K562 (cell line): ENCODE measurements around the gene FBL. TPM values are rescaled to one million over a fixed set of nuclear protein-coding genes. Genes with fewer than 3 reads are reported as not detected.

ENCODE experiments used
- BDP1 ChIP-seq: IDR thresholded peaks from 3 replicates; pipeline ENCODE4 v1.6.1; 2011; ENCODE audit not compliant: insufficient read length, insufficient read depth
- CBFB ChIP-seq: sonication (generic); formaldehyde crosslinking; IDR thresholded peaks from 2 replicates; pipeline ENCODE4 v1.4.0; 2020; ENCODE audit warnings: mild to moderate bottlenecking, missing genetic modification reagents
- CC2D1A ChIP-seq: fragments of 450-650 bp; IDR thresholded peaks from 2 replicates; pipeline ENCODE4 v1.6.1; 2017; ENCODE audit warnings: mild to moderate bottlenecking
- CEBPB ChIP-seq: fragments of 450-650 bp; IDR thresholded peaks from 2 replicates; pipeline ENCODE4 v1.6.1; 2016; ENCODE audit warnings: missing genetic modification characterization, missing compliant biosample characterization
- ESRRA ChIP-seq: fragments of 450-650 bp; IDR thresholded peaks from 2 replicates; pipeline ENCODE4 v1.6.1; 2014; ENCODE audit warnings: low read depth, mild to moderate bottlenecking, moderate library complexity, borderline replicate concordance
- FOXJ2 ChIP-seq: fragments of 200-800 bp; sonication (Bioruptor generic); IDR thresholded peaks from 2 replicates; pipeline ENCODE4 v1.6.1; 2016; ENCODE audit warnings: missing genetic modification characterization, missing compliant biosample characterization
- GABPB2 ChIP-seq: fragments of 250-450 bp; sonication (Bioruptor Pico); conservative IDR thresholded peaks from 2 replicates; pipeline ENCODE4 v1.5.1; 2021; ENCODE audit warnings: mild to moderate bottlenecking
- HDAC1 ChIP-seq, 2 experiments: fragments of 450-650 bp; IDR thresholded peaks; 2 replicates each; pipeline ENCODE4 v1.6.1; 2016 to 2017; ENCODE audit warnings: inconsistent platforms in 1 of 2, mild to moderate bottlenecking in 1 of 2, moderate library complexity in 1 of 2
- MAZ ChIP-seq, 2 experiments: fragments of 450-650 bp in 1 of 2; sonication (generic) in 1 of 2; formaldehyde crosslinking; IDR thresholded peaks in 1 of 2; conservative IDR thresholded peaks in 1 of 2; 2 replicates each; pipeline versions ENCODE4 v1.4.0 to v1.5.0; 2020; ENCODE audit warnings: mild to moderate bottlenecking in 1 of 2, missing genetic modification reagents in 1 of 2
- MCM3 ChIP-seq: fragments of 450-650 bp; IDR thresholded peaks from 2 replicates; pipeline ENCODE4 v1.6.1; 2016
- NFIC ChIP-seq: fragments of 450-650 bp; IDR thresholded peaks from 2 replicates; pipeline ENCODE4 v1.6.1; 2017; ENCODE audit warnings: mild to moderate bottlenecking, inconsistent platforms
- RB1 ChIP-seq: fragments of 450-650 bp; IDR thresholded peaks from 2 replicates; pipeline ENCODE4 v1.6.1; 2017; ENCODE audit warnings: low read depth, mild to moderate bottlenecking
- RCOR1 ChIP-seq, 2 experiments: IDR thresholded peaks; 2 replicates each; pipeline ENCODE4 v1.6.1; 2012; ENCODE audit warnings: low read depth in 2 of 2, low read length in 2 of 2, borderline replicate concordance in 1 of 2, improper control_type of control experiment in 1 of 2
- SMC3 ChIP-seq: conservative IDR thresholded peaks from 2 replicates; pipeline ENCODE4 v1.6.1; 2011; ENCODE audit warnings: low read depth, low read length, improper control_type of control experiment; ENCODE audit not compliant: insufficient read depth
- TAF9B ChIP-seq: fragments of 450-650 bp; IDR thresholded peaks from 2 replicates; pipeline ENCODE4 v1.6.1; 2018; ENCODE audit warnings: mild to moderate bottlenecking; ENCODE audit not compliant: partially characterized antibody
- polyA plus RNA-seq, 8 experiments: library from polyadenylated mRNA; depleted of rRNA in 4 of 8; stranded (reverse) in 5 of 8; unstranded in 3 of 8; fragments of >200 nt; fragmentation: Nextera tagmentation in 2 of 8; fragmentation: Illumina TruSeq in 1 of 8; extraction: Ambion mirVana in 2 of 8; extraction: Trizol in 1 of 8; gene quantifications; 2 replicates each; pipeline versions ENCODE4 v1.2.1 to v1.2.3, GENCODE V29; 2011 to 2014; ENCODE audit warnings: inconsistent platforms in 1 of 8, missing spikeins in 1 of 8
- total RNA-seq, 7 experiments: library from RNA; depleted of rRNA in 6 of 7; stranded (reverse); fragments of >200 nt in 6 of 7; fragmentation: Illumina TruSeq in 2 of 7; extraction: Trizol in 2 of 7; gene quantifications; 2 replicates each; pipeline versions ENCODE4 v1.2.1 to v1.2.3, GENCODE V29; 2011 to 2021; ENCODE audit warnings: low replicate concordance in 1 of 7
- TF ChIP-seq, protein P1 (sequence below): fragments of 450-650 bp; IDR thresholded peaks from 2 replicates; pipeline ENCODE4 v1.6.1; 2018; ENCODE audit not compliant: partially characterized antibody
- TF ChIP-seq, protein P2 (sequence below), 2 experiments: IDR thresholded peaks in 1 of 2; conservative IDR thresholded peaks in 1 of 2; 2 replicates each; pipeline ENCODE4 v1.6.1; 2016; ENCODE audit warnings: low read depth in 2 of 2, mild to moderate bottlenecking in 1 of 2, missing compliant biosample characterization in 1 of 2, missing genetic modification characterization in 1 of 2, moderate library complexity in 1 of 2
- TF ChIP-seq, protein P3 (sequence below): sonication (generic); formaldehyde crosslinking; IDR thresholded peaks from 2 replicates; pipeline ENCODE4 v1.5.0; 2020; ENCODE audit warnings: missing genetic modification reagents
- TF ChIP-seq, protein P4 (sequence below), 3 experiments: fragments of 200-800 bp in 1 of 3; sonication (Bioruptor generic) in 1 of 3; sonication (generic) in 1 of 3; formaldehyde crosslinking in 1 of 3; IDR thresholded peaks; 2 replicates each; pipeline versions ENCODE4 v1.6.1 to v1.8.0; 2016 to 2022; ENCODE audit warnings: mild to moderate bottlenecking in 2 of 3, missing compliant biosample characterization in 2 of 3, missing genetic modification characterization in 2 of 3, missing genetic modification reagents in 1 of 3

The FBL gene
- total and polyA plus RNA-seq, 9 of the 15 experiments (the other 6 are each of a cell fraction or from before 2014, with no cell fraction given): 201 to 1,696 (median 696) TPM

DNA sequence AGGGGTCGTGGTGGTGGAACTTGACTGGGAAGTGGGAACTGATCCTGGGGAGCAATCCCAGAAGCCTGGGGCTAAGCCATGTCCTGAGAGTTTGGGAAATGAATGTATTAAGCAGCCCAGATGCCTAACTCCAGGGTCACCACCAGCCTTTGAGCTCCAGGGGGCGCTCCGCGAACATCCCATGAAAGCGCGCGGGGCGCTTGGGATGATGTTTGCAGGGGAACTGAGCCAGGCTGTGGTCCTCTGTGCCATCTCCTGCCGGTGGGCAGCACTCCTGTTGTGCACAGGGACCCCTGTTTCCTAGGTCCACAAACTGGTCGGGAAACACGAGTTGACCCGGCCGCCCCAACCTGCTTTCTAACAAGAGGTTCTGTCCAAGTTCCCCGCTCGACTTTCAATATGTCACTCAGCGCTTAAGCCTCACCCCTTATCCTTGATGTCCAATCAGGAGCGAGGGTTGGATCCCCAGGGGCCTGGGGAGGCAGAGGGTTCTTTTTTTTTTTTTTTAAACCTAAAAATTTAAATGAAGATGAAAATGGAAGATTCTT, 53.1 kb downstream of the FBL start (continued):
- peak in 1 of 2 experiments; percentile 66; a peak in 1 of 4 replicates for TF ChIP-seq RCOR1 (IDR thresholded peaks at IDR 0.05; ENCODE audit: borderline replicate concordance in 1 of 2, low read depth in 2 of 2, low read length in 2 of 2)
- TF ChIP-seq HDAC1 (IDR thresholded peaks at IDR 0.05): peak in 1 of 2 experiments; percentile 23; a peak in 1 of 4 replicates
- peak; percentile 28; the same call in 1 of the 2 replicates for TF ChIP-seq ESRRA
- TF ChIP-seq SMC3: peak; percentile 61
- TF ChIP-seq FOXJ2: no peak
- TF ChIP-seq, protein P1, sequence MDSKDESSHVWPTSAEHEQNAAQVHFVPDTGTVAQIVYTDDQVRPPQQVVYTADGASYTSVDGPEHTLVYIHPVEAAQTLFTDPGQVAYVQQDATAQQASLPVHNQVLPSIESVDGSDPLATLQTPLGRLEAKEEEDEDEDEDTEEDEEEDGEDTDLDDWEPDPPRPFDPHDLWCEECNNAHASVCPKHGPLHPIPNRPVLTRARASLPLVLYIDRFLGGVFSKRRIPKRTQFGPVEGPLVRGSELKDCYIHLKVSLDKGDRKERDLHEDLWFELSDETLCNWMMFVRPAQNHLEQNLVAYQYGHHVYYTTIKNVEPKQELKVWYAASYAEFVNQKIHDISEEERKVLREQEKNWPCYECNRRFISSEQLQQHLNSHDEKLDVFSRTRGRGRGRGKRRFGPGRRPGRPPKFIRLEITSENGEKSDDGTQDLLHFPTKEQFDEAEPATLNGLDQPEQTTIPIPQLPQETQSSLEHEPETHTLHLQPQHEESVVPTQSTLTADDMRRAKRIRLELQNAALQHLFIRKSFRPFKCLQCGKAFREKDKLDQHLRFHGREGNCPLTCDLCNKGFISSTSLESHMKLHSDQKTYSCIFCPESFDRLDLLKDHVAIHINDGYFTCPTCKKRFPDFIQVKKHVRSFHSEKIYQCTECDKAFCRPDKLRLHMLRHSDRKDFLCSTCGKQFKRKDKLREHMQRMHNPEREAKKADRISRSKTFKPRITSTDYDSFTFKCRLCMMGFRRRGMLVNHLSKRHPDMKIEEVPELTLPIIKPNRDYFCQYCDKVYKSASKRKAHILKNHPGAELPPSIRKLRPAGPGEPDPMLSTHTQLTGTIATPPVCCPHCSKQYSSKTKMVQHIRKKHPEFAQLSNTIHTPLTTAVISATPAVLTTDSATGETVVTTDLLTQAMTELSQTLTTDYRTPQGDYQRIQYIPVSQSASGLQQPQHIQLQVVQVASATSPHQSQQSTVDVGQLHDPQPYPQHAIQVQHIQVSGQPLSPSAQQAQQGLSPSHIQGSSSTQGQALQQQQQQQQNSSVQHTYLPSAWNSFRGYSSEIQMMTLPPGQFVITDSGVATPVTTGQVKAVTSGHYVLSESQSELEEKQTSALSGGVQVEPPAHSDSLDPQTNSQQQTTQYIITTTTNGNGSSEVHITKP: peak; percentile 7
- TF ChIP-seq GABPB2: no peak
- TF ChIP-seq BDP1: no peak
- TF ChIP-seq NFIC: 0 out of 2 replicates have a peak, but pooled peaks have one; percentile 20
- TF ChIP-seq, protein P2, sequence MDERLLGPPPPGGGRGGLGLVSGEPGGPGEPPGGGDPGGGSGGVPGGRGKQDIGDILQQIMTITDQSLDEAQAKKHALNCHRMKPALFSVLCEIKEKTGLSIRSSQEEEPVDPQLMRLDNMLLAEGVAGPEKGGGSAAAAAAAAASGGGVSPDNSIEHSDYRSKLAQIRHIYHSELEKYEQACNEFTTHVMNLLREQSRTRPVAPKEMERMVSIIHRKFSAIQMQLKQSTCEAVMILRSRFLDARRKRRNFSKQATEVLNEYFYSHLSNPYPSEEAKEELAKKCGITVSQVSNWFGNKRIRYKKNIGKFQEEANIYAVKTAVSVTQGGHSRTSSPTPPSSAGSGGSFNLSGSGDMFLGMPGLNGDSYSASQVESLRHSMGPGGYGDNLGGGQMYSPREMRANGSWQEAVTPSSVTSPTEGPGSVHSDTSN (CRISPR knock-in tag; IDR thresholded peaks at IDR 0.05; ENCODE audit: low read depth): peak; percentile 50; the same call in 1 of the 2 replicates
- TF ChIP-seq, protein P2 (tag; conservative IDR thresholded peaks at IDR 0.05; ENCODE audit: low read depth): peak; percentile 93
- TF ChIP-seq, protein P3, sequence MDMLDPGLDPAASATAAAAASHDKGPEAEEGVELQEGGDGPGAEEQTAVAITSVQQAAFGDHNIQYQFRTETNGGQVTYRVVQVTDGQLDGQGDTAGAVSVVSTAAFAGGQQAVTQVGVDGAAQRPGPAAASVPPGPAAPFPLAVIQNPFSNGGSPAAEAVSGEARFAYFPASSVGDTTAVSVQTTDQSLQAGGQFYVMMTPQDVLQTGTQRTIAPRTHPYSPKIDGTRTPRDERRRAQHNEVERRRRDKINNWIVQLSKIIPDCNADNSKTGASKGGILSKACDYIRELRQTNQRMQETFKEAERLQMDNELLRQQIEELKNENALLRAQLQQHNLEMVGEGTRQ (CRISPR knock-in tag): no peak
- TF ChIP-seq CEBPB: no peak
- no peak for TF ChIP-seq TAF9B
- TF ChIP-seq MAZ (CRISPR knock-in tag; conservative IDR thresholded peaks at IDR 0.05 in 1 of 2, IDR thresholded peaks at IDR 0.05 in 1 of 2): peak in 1 of 2 experiments; percentile 27; a peak in 1 of 4 replicates
- TF ChIP-seq RB1: peak; percentile 52; the same call in 1 of the 2 replicates
- no peak for TF ChIP-seq MCM3
- TF ChIP-seq, protein P4, sequence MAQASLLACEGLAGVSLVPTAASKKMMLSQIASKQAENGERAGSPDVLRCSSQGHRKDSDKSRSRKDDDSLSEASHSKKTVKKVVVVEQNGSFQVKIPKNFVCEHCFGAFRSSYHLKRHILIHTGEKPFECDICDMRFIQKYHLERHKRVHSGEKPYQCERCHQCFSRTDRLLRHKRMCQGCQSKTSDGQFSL (CRISPR knock-in tag; IDR thresholded peaks at IDR 0.05): no peak
- TF ChIP-seq, protein P4 (tag; IDR thresholded peaks at IDR 0.05): no peak
- TF ChIP-seq CBFB (CRISPR knock-in tag): no peak
- peak; percentile 46; the same call in 1 of the 2 replicates for TF ChIP-seq CC2D1A
